HG03175 (cell line): ENCODE data around the gene LCLAT1.
A peak's percentile ranks its signal among the peaks of the same experiment; 100 is the strongest.

ENCODE experiments used
- ATAC-seq: cut with Tn5 transposase; IDR thresholded peaks from one replicate; pipeline ENCODE4 v1.9.1; 2021; ENCODE audit warnings: mild to moderate bottlenecking, moderate library complexity; ENCODE audit not compliant: unreplicated experiment

Gene LCLAT1

GRCh38 chr2:30447149-30448045 lies at the start of gene LCLAT1:
LCLAT1 (plus strand) TSS chr2:30447246; CDS start chr2:30525591, 78,345 bp downstream.
- peak; percentile 91 for ATAC-seq

GRCh38 chr2:30398084-30398873 lies 48.8 kb upstream of the LCLAT1 start:
- no peak for ATAC-seq

DNA sequence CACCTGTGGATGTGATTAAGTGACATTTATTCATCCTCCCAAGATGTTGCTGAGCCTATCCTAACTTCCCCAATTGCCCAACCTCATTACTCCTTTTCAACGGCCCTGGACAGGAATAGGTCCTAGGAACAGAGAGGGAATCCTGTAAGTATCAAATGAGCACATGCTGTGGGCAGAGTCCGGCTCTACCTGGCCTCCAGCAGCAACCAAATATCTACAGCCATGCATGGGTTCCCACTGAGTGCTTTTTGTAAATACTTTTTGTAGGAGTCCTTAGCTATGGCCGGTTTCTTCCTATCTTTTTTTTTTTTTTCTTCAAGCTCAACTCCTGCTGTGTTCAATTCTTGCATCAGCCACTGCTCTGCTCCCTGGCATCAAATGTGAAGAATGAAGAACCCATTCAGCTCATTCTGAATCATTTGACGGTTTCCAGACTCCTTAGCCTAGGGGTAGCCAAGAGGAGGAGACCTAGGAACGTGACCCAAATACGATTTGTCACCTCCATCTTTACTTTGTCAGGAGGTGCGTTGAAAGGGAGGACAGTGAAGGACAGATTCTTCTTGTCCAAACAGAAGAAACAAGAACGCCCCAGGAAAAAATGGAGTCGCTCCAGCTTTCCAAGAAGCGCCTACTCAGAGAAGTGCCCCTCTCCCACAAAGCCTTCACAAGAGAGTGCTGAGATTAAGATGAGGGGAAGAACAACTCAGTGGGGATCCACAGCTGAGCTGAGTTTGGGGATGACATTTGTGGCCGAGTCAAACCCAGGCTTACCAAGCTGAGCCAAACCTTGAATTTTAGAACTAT lies 46.7 kb upstream of the LCLAT1 start:
- ATAC-seq = no peak

DNA sequence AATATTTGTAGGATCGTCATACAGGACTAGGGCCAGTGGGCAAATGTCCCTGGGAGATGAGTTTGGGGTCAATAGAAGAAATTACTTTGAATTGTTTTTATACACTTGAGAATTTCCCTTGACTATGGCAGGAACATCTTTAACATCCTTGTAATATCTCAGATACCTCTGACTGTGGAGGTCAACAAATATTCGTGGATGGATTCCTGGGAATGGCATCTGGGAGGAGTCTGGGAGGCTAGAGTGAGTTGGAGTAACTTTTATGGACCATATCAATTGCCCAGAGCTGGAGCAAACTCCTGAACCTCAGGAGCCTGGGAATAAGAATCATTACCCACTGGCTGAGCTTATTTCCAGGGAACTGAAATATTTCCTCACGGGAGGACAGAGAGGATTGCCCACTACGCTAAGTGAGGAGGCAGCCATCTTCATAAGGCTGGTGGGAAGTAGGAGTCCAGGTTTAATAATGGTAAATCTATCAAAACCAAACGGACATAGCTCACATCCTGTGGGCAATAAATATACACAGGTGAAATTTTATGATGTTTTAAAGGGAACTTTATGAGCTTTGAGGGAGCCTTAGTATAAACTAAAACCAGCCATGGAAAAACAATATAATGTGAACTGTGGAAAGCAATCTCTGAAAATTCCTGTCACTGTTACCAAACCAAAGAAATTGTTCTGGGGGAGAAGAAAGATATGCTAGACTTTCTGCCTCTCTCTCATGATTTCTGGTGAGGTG lies 44.4 kb upstream of the LCLAT1 start:
- ATAC-seq = no peak

- ATAC-seq = no peak
Observed at GRCh38 chr2:30403592-30404312, 43.3 kb upstream of the LCLAT1 start.

GRCh38 chr2:30404319-30405259 lies 42.5 kb upstream of the LCLAT1 start:
- ATAC-seq = no peak

- no peak for ATAC-seq
Observed at GRCh38 chr2:30405260-30405605, 41.8 kb upstream of the LCLAT1 start.

- no peak for ATAC-seq
Observed at GRCh38 chr2:30406853-30407252, 40.2 kb upstream of the LCLAT1 start.

- ATAC-seq = no peak
Observed at GRCh38 chr2:30408961-30409387, 38.1 kb upstream of the LCLAT1 start.

GRCh38 chr2:30410217-30410616 lies 36.8 kb upstream of the LCLAT1 start:
- no peak for ATAC-seq

DNA sequence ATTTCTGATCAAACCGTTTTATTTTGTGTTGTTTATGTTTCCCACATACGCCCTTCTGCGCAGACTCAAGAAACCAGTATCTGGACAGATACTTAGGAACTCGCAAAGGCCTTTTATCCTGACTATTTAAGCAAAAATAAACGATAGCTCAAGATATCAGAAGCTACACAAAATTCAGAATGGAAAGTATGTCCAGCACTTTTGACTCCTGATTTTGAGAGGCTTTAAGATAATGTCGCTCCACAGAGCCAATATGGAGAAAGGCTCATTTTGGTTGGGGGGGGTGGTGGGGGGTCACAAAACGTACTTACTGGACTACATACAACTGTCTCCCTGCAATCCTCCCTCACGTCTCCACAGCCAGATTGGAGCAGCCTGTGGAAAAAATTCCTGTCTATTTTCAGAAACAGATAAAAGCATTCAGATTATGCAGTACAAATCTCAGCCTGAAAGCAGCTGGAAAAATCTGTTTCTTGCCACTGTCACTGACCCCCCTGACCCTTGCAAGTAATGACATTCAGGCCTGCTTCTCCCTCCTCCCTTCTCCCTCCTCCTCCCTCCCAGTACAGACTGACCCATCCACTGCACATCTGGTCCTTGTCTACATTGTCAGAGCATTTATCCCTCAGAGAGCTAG lies 34.9 kb upstream of the LCLAT1 start:
- no peak for ATAC-seq

GRCh38 chr2:30412684-30413570 lies 34.1 kb upstream of the LCLAT1 start:
- no peak for ATAC-seq

GRCh38 chr2:30414961-30415360 lies 32.1 kb upstream of the LCLAT1 start:
- no peak for ATAC-seq

- no peak for ATAC-seq
Observed at GRCh38 chr2:30417253-30417652, 29.8 kb upstream of the LCLAT1 start.

DNA sequence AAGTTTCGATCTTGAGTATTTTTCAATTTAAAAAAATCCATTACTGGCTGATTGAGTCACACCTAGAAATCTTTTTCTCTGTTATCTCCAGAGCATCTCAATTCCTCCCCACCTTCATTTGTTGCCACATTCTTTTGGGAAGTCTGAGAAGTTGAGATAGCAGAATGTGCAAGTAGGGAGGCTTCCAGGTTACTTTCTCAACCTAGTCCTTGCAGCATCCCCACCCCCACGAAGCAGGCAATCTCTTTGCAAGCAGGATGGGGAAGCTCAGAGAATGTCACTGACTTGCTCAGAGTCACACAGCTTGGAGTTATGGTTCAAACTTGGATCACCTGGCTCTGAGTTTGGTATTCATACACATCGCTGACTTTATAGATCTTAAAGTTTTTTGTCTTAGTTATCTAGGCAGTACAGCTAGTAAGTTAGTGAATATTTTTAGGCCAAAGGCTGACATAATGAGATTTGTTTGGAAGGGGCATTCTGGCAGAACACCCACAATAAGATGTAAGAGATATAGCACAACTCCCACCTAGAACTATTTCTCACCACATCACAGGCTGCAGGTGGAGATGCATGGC lies 25.9 kb upstream of the LCLAT1 start:
- no peak for ATAC-seq

DNA sequence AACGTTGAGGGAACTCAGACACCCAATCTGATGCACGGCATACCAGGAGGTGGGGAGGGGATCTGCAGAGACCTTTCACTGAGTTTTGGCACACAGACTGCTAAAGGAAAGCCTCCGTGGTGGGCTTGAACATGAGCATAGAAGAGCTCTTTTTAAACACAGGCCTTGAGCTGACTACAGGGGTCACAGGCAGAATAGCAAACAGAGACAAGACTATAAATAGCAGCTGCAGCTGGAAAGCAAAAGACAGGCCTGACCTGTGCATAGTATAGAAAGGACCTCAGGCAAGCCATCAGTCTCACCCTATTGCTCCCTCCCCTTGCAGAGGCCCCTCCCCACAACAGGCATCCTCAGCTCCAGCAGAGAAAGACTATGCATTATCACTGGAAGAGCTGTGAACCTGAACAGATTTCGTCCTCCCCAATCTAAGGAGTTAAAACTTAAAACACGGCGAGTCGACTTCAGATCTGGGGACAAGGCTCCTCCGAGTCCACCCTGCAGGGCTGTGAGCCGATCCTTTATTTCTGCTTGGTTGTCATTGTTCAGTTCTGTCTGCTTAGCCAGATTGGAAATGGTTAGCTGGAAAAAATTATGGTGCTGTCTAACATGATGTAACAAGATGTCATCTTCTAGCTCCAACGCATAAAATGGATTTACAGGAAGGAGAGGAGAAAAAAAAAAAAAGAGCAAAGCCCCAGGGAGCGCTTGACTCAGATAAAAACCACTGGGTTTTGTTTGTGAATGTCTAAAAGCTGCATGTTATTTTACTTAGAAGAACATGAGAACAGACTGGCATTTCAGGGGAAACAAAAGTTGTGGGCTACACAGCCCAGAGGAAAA lies 25.2 kb upstream of the LCLAT1 start:
- no peak for ATAC-seq
